Caco-2 (cell line): ENCODE results near the gene ACTRT3. TPM values are rescaled to one million over a fixed set of nuclear protein-coding genes. Genes with fewer than 3 reads are reported as not detected.

Experiments used
- BruUV-seq: library from RNA; stranded (reverse); fragments of 400-500 nt; replicated peaks from 2 replicates; lab custom pipeline; 2021; lab: Mats Ljungman, UMichigan
- CTCF ChIA-PET: fragments of 300-600 bp; sonication (Branson Sonifier 250); formaldehyde crosslinking; loops from one replicate; lab custom pipeline; 2022; ENCODE audit warnings: antibody characterized with exemption; lab: Charles Lee
- POLR2A ChIA-PET: fragments of 300-600 bp; sonication (Branson Sonifier 250); formaldehyde crosslinking; loops from one replicate; lab custom pipeline; 2022; ENCODE audit warnings: antibody characterized with exemption; lab: Charles Lee
- DNase-seq, 2 experiments: peaks; one replicate each; pipeline versions ENCODE4 v3.0.0 to v3.0.0-alpha.2; 2020 to 2022
- H3K27me3 ChIP-seq: replicated peaks from 2 replicates; pipeline ENCODE4 v1.6.0; 2011; ENCODE audit warnings: low read length; ENCODE audit not compliant: control insufficient read depth, insufficient read depth
- H3K36me3 ChIP-seq: 2 replicates; pipeline ENCODE4 v1.5.1; 2011; ENCODE audit warnings: low read length; ENCODE audit not compliant: control insufficient read depth, insufficient read depth
- H3K4me1 ChIP-seq: fragments of 250-450 bp; sonication (Bioruptor Pico); 2 replicates; pipeline ENCODE4 v1.5.1; 2020; ENCODE audit warnings: mild to moderate bottlenecking
- H3K4me3 ChIP-seq: 2 replicates; pipeline ENCODE4 v1.5.1; 2011; ENCODE audit warnings: low read depth, mild to moderate bottlenecking, control low read depth, low read length
- H3K9me3 ChIP-seq: fragments of 250-450 bp; sonication (Bioruptor Pico); 2 replicates; pipeline ENCODE4 v1.5.1; 2020; ENCODE audit warnings: mild to moderate bottlenecking, moderate library complexity
- H3K27ac Mint-ChIP-seq: one replicate; pipeline ENCODE4 v1.8.0; 2022; ENCODE audit warnings: mixed read lengths; ENCODE audit not compliant: unreplicated experiment
- H3K27me3 Mint-ChIP-seq: one replicate; pipeline ENCODE4 v1.8.0; 2022; ENCODE audit warnings: mixed read lengths; ENCODE audit not compliant: insufficient read depth, unreplicated experiment
- H3K36me3 Mint-ChIP-seq: one replicate; pipeline ENCODE4 v1.8.0; 2022; ENCODE audit warnings: mild to moderate bottlenecking, mixed read lengths; ENCODE audit not compliant: insufficient read depth, unreplicated experiment
- H3K4me1 Mint-ChIP-seq: one replicate; pipeline ENCODE4 v1.8.0; 2022; ENCODE audit warnings: low read depth, mixed read lengths; ENCODE audit not compliant: unreplicated experiment
- H3K4me3 Mint-ChIP-seq: one replicate; pipeline ENCODE4 v1.8.0; 2022; ENCODE audit warnings: mild to moderate bottlenecking, moderate library complexity, mixed read lengths; ENCODE audit not compliant: unreplicated experiment
- H3K9me3 Mint-ChIP-seq: one replicate; pipeline ENCODE4 v1.8.0; 2022; ENCODE audit warnings: mixed read lengths; ENCODE audit not compliant: unreplicated experiment
- intact Hi-C: fragments of 100-400 bp; cut with micrococcal nuclease; formaldehyde crosslinking; loops from one replicate; pipeline ENCODE4 v1.10.0; 2022; ENCODE audit not compliant: unreplicated experiment
- total RNA-seq: library from RNA; stranded (reverse); gene quantifications from 2 replicates; pipeline ENCODE4 v1.2.3, GENCODE V29; 2022
- TF ChIP-seq, protein P1 (sequence below), 2 experiments: fragments of 200-600 bp in 1 of 2; IDR thresholded peaks; 1 replicate in 1 of 2; 2 replicates in 1 of 2; pipeline versions ENCODE4 v1.5.1 to v1.8.0; 2011 to 2022; ENCODE audit warnings: antibody characterized with exemption in 1 of 2, control low read depth in 1 of 2, inconsistent platforms in 1 of 2, low read depth in 1 of 2, low read length in 1 of 2, mild to moderate bottlenecking in 1 of 2, moderate library complexity in 1 of 2; ENCODE audit not compliant: insufficient read depth in 1 of 2, severe bottlenecking in 1 of 2, unreplicated experiment in 1 of 2

The ACTRT3 gene
- total RNA-seq, 1 experiment from 2014 or later = not detected

GRCh38 chr3:169758359-169758994 is 10.9 kb downstream of the ACTRT3 start:
- H3K4me3 ChIP-seq = no peak overlapping the region
- Mint-ChIP-seq H3K36me3 (peaks cover 4% of the 10 kb centered on the region), H3K4me1 (no peaks in the 10 kb centered on the region), H3K9me3 (no peaks in the 10 kb centered on the region), H3K4me3 (no peak overlapping the region), H3K27ac (no peak overlapping the region), H3K27me3 (no peaks in the 10 kb centered on the region)
- no peaks in the 10 kb centered on the region for H3K27me3 ChIP-seq
- peaks cover 4% of the 10 kb centered on the region; the same call in 1 of the 2 replicates for H3K4me1 ChIP-seq
- no TSS peak for BruUV-seq
- ChIA-PET CTCF (no interaction called here), POLR2A (no interaction called here)
- intact Hi-C loops = no loop called here
- TF ChIP-seq, protein P1, sequence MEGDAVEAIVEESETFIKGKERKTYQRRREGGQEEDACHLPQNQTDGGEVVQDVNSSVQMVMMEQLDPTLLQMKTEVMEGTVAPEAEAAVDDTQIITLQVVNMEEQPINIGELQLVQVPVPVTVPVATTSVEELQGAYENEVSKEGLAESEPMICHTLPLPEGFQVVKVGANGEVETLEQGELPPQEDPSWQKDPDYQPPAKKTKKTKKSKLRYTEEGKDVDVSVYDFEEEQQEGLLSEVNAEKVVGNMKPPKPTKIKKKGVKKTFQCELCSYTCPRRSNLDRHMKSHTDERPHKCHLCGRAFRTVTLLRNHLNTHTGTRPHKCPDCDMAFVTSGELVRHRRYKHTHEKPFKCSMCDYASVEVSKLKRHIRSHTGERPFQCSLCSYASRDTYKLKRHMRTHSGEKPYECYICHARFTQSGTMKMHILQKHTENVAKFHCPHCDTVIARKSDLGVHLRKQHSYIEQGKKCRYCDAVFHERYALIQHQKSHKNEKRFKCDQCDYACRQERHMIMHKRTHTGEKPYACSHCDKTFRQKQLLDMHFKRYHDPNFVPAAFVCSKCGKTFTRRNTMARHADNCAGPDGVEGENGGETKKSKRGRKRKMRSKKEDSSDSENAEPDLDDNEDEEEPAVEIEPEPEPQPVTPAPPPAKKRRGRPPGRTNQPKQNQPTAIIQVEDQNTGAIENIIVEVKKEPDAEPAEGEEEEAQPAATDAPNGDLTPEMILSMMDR (IDR thresholded peaks at IDR 0.05; ENCODE audit: insufficient read depth in 1 of 2, low read depth in 1 of 2, low read length in 1 of 2, severe bottlenecking in 1 of 2, unreplicated experiment in 1 of 2) = no peak
- peaks cover 3% of the 10 kb centered on the region; the same call in 1 of the 2 replicates for H3K9me3 ChIP-seq
- no peaks in the 10 kb centered on the region for H3K36me3 ChIP-seq
- peak in 1 of 2 experiments; percentile 43 for DNase-seq

DNA sequence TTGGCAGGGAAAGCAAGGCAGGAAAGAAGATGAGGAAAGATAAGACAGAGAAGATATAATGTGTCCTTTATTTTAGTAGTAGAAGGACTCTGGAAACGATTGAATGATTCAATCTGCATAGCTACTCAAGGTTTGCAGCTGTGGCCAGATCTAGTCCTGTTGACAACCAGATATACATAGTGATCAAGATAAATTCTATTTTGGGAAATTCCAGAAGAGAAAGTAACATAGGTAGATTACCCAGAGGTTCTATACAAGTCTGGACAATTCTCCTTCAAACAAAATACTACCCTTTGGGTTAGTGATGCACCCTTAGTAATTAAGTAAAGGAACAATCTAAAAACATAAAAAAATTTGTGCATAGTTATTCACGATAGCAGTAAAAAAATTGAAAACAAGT is 13.9 kb downstream of the ACTRT3 start:
- intact Hi-C loops = no loop called here
- POLR2A ChIA-PET = no interaction called here

GRCh38 chr3:169754711-169755110 is 14.7 kb downstream of the ACTRT3 start:
- intact Hi-C loops = no loop called here
- Histone ChIP-seq H3K4me1 (peaks cover 4% of the 10 kb centered on the region; the same call in 1 of the 2 replicates), H3K36me3 (no peaks in the 10 kb centered on the region), H3K4me3 (no peak overlapping the region), H3K27me3 (no peaks in the 10 kb centered on the region), H3K9me3 (no peaks in the 10 kb centered on the region)
- DNase-seq = no peak
- no peaks in the 10 kb centered on the region for H3K27me3 Mint-ChIP-seq
- no peaks in the 10 kb centered on the region for H3K36me3 Mint-ChIP-seq
- no TSS peak for BruUV-seq
- POLR2A ChIA-PET = no interaction called here
- no peak overlapping the region for H3K27ac Mint-ChIP-seq
- CTCF ChIA-PET = no interaction called here
- no peaks in the 10 kb centered on the region for H3K4me1 Mint-ChIP-seq
- H3K4me3 Mint-ChIP-seq = no peak overlapping the region
- no peaks in the 10 kb centered on the region for H3K9me3 Mint-ChIP-seq
- TF ChIP-seq, protein P1 (IDR thresholded peaks at IDR 0.05; ENCODE audit: insufficient read depth in 1 of 2, low read depth in 1 of 2, low read length in 1 of 2, severe bottlenecking in 1 of 2, unreplicated experiment in 1 of 2) = no peak

More for the DNA sequence above, 13.9 kb downstream of the ACTRT3 start:
- Mint-ChIP-seq H3K27ac (no peak overlapping the region), H3K36me3 (no peaks in the 10 kb centered on the region), H3K9me3 (no peaks in the 10 kb centered on the region), H3K27me3 (no peaks in the 10 kb centered on the region), H3K4me3 (no peak overlapping the region), H3K4me1 (no peaks in the 10 kb centered on the region)
- no TSS peak for BruUV-seq
- H3K4me3 ChIP-seq = no peak overlapping the region
- DNase-seq = no peak
- no peaks in the 10 kb centered on the region for H3K36me3 ChIP-seq
- no peaks in the 10 kb centered on the region for H3K27me3 ChIP-seq
- no peaks in the 10 kb centered on the region for H3K9me3 ChIP-seq
- peaks cover 4% of the 10 kb centered on the region; the same call in 1 of the 2 replicates for H3K4me1 ChIP-seq
- CTCF ChIA-PET = no interaction called here
- TF ChIP-seq, protein P1 (IDR thresholded peaks at IDR 0.05; ENCODE audit: insufficient read depth in 1 of 2, low read depth in 1 of 2, low read length in 1 of 2, severe bottlenecking in 1 of 2, unreplicated experiment in 1 of 2) = no peak
